ENCODE measurements around the gene TMEM52B.

- TF ChIP-seq SATB2 (CRISPR knock-in tag; IDR thresholded peaks at IDR 0.05) (no peak), HDAC1 (CRISPR knock-in tag; IDR thresholded peaks at IDR 0.05) (no peak), ELK4 (CRISPR knock-in tag; IDR thresholded peaks at IDR 0.05; ENCODE audit: borderline replicate concordance) (no peak)
These were observed 27.2 kb upstream of the TMEM52B start for GRCh38 chr12:10151621-10152020.

All from HepG2 (cell line).